Transverse colon (tissue), 4 donors: ENCODE measurements around the gene ZNF618.

ENCODE experiments used
- POLR2AphosphoS5 ChIP-seq, 3 donors: sonication (generic); formaldehyde crosslinking; IDR thresholded peaks; one replicate each; pipeline ENCODE4 v1.6.1; 2016; ENCODE audit warnings: antibody characterized with exemption in 3 of 3
- TF ChIP-seq, protein P1 (sequence below), 5 experiments: fragments of 200-600 bp in 3 of 5; fragments of 450-650 bp in 2 of 5; sonication (generic) in 3 of 5; IDR thresholded peaks; 1 replicate in 2 of 5; 2 replicates in 3 of 5; pipeline ENCODE4 v1.5.1; 2016 to 2017; ENCODE audit warnings: antibody characterized with exemption in 5 of 5, inconsistent platforms in 3 of 5, mild to moderate bottlenecking in 2 of 5, moderate library complexity in 1 of 5

DNA sequence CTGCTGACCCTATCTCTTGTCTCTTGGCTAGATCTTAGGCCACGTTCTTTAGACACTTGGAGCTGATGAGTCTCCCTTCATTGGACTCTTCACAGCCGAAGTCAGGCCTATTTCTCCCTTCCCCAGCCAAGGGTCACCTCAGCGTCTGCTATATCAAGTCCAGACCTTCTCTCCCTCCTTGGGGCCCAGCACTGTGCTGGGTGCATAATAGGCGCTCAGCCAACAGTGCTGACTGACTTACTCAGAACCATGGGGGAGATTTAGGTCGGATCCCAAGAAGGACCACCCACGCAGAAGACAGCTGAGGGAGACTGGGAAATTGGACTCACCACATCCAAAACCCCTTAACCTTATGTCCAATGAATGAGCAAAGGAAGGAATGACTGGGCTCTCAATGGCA, 207.6 kb downstream of the ZNF618 start:
- TF ChIP-seq, protein P1, sequence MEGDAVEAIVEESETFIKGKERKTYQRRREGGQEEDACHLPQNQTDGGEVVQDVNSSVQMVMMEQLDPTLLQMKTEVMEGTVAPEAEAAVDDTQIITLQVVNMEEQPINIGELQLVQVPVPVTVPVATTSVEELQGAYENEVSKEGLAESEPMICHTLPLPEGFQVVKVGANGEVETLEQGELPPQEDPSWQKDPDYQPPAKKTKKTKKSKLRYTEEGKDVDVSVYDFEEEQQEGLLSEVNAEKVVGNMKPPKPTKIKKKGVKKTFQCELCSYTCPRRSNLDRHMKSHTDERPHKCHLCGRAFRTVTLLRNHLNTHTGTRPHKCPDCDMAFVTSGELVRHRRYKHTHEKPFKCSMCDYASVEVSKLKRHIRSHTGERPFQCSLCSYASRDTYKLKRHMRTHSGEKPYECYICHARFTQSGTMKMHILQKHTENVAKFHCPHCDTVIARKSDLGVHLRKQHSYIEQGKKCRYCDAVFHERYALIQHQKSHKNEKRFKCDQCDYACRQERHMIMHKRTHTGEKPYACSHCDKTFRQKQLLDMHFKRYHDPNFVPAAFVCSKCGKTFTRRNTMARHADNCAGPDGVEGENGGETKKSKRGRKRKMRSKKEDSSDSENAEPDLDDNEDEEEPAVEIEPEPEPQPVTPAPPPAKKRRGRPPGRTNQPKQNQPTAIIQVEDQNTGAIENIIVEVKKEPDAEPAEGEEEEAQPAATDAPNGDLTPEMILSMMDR (IDR thresholded peaks at IDR 0.05): no peak
- no peak for TF ChIP-seq POLR2AphosphoS5 (IDR thresholded peaks at IDR 0.05)
